ENCODE results near the gene APOL3.
A peak's percentile ranks its signal among the peaks of the same experiment; 100 is the strongest.
"Not testable (repeated sequence)": the region's sequence is repeated elsewhere in the genome, so short reads cannot be mapped to it uniquely, and the experiment has no call there.

The APOL3 gene

GRCh38 chr22:36143066-36143815 is 17.3 kb downstream of the APOL3 start:
- H3K4me3 ChIP-seq: no peak overlapping the region
- no peak overlapping the region for H3K27ac ChIP-seq

- no peak overlapping the region for H3K27ac ChIP-seq
- H3K4me3 ChIP-seq: no peak overlapping the region
Measured at GRCh38 chr22:36141481-36141880, 19.1 kb downstream of the APOL3 start.

GRCh38 chr22:36138709-36139108 is 21.8 kb downstream of the APOL3 start:
- not testable (repeated sequence) for H3K4me3 ChIP-seq, H3K27ac ChIP-seq

GRCh38 chr22:36136988-36137387 is 23.6 kb downstream of the APOL3 start:
- H3K4me3 ChIP-seq: no peak overlapping the region
- H3K27ac ChIP-seq: peak overlapping the region in 1 of 21 experiments; percentile 59

GRCh38 chr22:36136475-36136874 is 24.1 kb downstream of the APOL3 start:
- peak overlapping the region in 1 of 21 experiments; percentile 59 for H3K27ac ChIP-seq
- H3K4me3 ChIP-seq: no peak overlapping the region

GRCh38 chr22:36135306-36135980 is 25.1 kb downstream of the APOL3 start:
- H3K4me3 ChIP-seq: no peak overlapping the region
- no peak overlapping the region for H3K27ac ChIP-seq

GRCh38 chr22:36134182-36134581 is 26.4 kb downstream of the APOL3 start:
- no peak overlapping the region for H3K4me3 ChIP-seq
- H3K27ac ChIP-seq: no peak overlapping the region

- Histone ChIP-seq H3K4me3 (no peak overlapping the region), H3K27ac (no peak overlapping the region)
Measured at GRCh38 chr22:36131907-36132306, 28.6 kb downstream of the APOL3 start.

- Histone ChIP-seq H3K27ac (no peak overlapping the region), H3K4me3 (no peak overlapping the region)
Measured at GRCh38 chr22:36129486-36130388, 30.8 kb downstream of the APOL3 start.

GRCh38 chr22:36129071-36129470 is 31.5 kb downstream of the APOL3 start:
- H3K27ac ChIP-seq: no peak overlapping the region
- H3K4me3 ChIP-seq: no peak overlapping the region

- peak overlapping the region in 1 of 21 experiments; percentile 66 for H3K27ac ChIP-seq
- no peak overlapping the region for H3K4me3 ChIP-seq
Measured at GRCh38 chr22:36125994-36126531, 34.5 kb downstream of the APOL3 start.

- H3K4me3 ChIP-seq: no peak overlapping the region
- H3K27ac ChIP-seq: no peak overlapping the region
Measured at GRCh38 chr22:36125434-36125833, 35.1 kb downstream of the APOL3 start.

- Histone ChIP-seq H3K4me3 (no peak overlapping the region), H3K27ac (peak overlapping the region in 4 of 21 experiments; percentile 73 to 85 (median 82))
Measured at GRCh38 chr22:36124666-36125065, 35.9 kb downstream of the APOL3 start.

- Histone ChIP-seq H3K4me3 (peak overlapping the region in 3 of 7 experiments; percentile 2 to 34 (median 9)), H3K27ac (peak overlapping the region in 20 of 21 experiments; percentile 32 to 85 (median 77))
Measured at GRCh38 chr22:36123673-36124630, 36.6 kb downstream of the APOL3 start.

- not testable (repeated sequence) for H3K27ac ChIP-seq, H3K4me3 ChIP-seq
Measured at GRCh38 chr22:36120621-36121351, 39.8 kb downstream of the APOL3 start.

GRCh38 chr22:36117053-36117554 is 43.5 kb downstream of the APOL3 start:
- Histone ChIP-seq H3K4me3 (no peak overlapping the region), H3K27ac (no peak overlapping the region)

- no peak overlapping the region for H3K27ac ChIP-seq
- no peak overlapping the region for H3K4me3 ChIP-seq
Measured at GRCh38 chr22:36116127-36116526, 44.4 kb downstream of the APOL3 start.

- Histone ChIP-seq H3K4me3 (no peak overlapping the region), H3K27ac (no peak overlapping the region)
Measured at GRCh38 chr22:36113121-36113520, 47.4 kb downstream of the APOL3 start.

Data from skin epidermis (tissue), 12 donors.